K562 (cell line): ENCODE results near the gene FBXO4. TPM values are rescaled to one million over a fixed set of nuclear protein-coding genes. Genes with fewer than 3 reads are reported as not detected.

Experiments
- ARID2 ChIP-seq: fragments of 450-650 bp; IDR thresholded peaks from 2 replicates; pipeline ENCODE4 v1.6.1; 2017; ENCODE audit warnings: antibody characterized with exemption, mild to moderate bottlenecking
- ATF3 ChIP-seq, 2 experiments: fragments of 450-650 bp in 1 of 2; sonication (generic) in 1 of 2; formaldehyde crosslinking in 1 of 2; IDR thresholded peaks in 1 of 2; conservative IDR thresholded peaks in 1 of 2; 2 replicates each; pipeline versions ENCODE4 v1.6.1 to v1.8.1; 2016 to 2023; ENCODE audit warnings: mild to moderate bottlenecking in 2 of 2, moderate library complexity in 2 of 2, inconsistent platforms in 1 of 2, missing genetic modification reagents in 1 of 2
- E2F4 ChIP-seq: sonication (generic); formaldehyde crosslinking; IDR thresholded peaks from 2 replicates; pipeline ENCODE4 v1.8.0; 2022; ENCODE audit warnings: mild to moderate bottlenecking, low read depth, missing genetic modification reagents
- EHMT2 ChIP-seq: fragments of 450-650 bp; IDR thresholded peaks from 2 replicates; pipeline ENCODE4 v1.6.1; 2018; ENCODE audit warnings: antibody characterized with exemption
- MCM2 ChIP-seq: fragments of 450-650 bp; IDR thresholded peaks from 2 replicates; pipeline ENCODE4 v1.6.1; 2017; ENCODE audit warnings: low read depth, mild to moderate bottlenecking
- NFRKB ChIP-seq: fragments of 450-650 bp; IDR thresholded peaks from 2 replicates; pipeline ENCODE4 v1.6.1; 2016; ENCODE audit warnings: low read depth
- NR2F6 ChIP-seq: fragments of 450-650 bp; formaldehyde crosslinking; IDR thresholded peaks from 2 replicates; pipeline ENCODE4 v1.4.0; 2020; ENCODE audit warnings: mild to moderate bottlenecking
- NR4A1 ChIP-seq, 2 experiments: fragments of 250-450 bp in 1 of 2; fragments of 450-650 bp in 1 of 2; sonication (Bioruptor Pico) in 1 of 2; IDR thresholded peaks; 2 replicates each; pipeline versions ENCODE4 v1.4.0 to v1.6.1; 2016 to 2020; ENCODE audit warnings: mild to moderate bottlenecking in 2 of 2, missing compliant biosample characterization in 1 of 2, missing genetic modification characterization in 1 of 2, moderate library complexity in 1 of 2
- POLR2B ChIP-seq: fragments of 450-650 bp; IDR thresholded peaks from 2 replicates; pipeline ENCODE4 v1.6.1; 2018; ENCODE audit warnings: low read depth; ENCODE audit not compliant: partially characterized antibody
- RBBP5 ChIP-seq: fragments of 200-600 bp; sonication (generic); IDR thresholded peaks from 2 replicates; pipeline ENCODE4 v1.6.1; 2012; ENCODE audit warnings: borderline replicate concordance, mild to moderate bottlenecking, low read length, control low read depth, inconsistent platforms; ENCODE audit not compliant: insufficient read depth, poor library complexity, severe bottlenecking
- SMARCA4 ChIP-seq: fragments of 450-650 bp; IDR thresholded peaks from 2 replicates; pipeline ENCODE4 v1.6.1; 2016
- ZNF133 ChIP-seq: fragments of 250-450 bp; sonication (Bioruptor Pico); IDR thresholded peaks from 2 replicates; pipeline ENCODE4 v1.4.0; 2020; ENCODE audit warnings: mild to moderate bottlenecking
- ZNF165 ChIP-seq: fragments of 250-450 bp; sonication (Bioruptor Pico); IDR thresholded peaks from 2 replicates; pipeline ENCODE4 v1.4.0; 2020; ENCODE audit warnings: borderline replicate concordance
- ZNF311 ChIP-seq: fragments of 250-450 bp; sonication (Bioruptor Pico); IDR thresholded peaks from 2 replicates; pipeline ENCODE4 v1.4.0; 2020; ENCODE audit warnings: mild to moderate bottlenecking, moderate library complexity
- ZSCAN29 ChIP-seq: fragments of 450-650 bp; IDR thresholded peaks from 2 replicates; pipeline ENCODE4 v1.6.1; 2017
- polyA plus RNA-seq, 8 experiments: library from polyadenylated mRNA; depleted of rRNA in 4 of 8; stranded (reverse) in 5 of 8; unstranded in 3 of 8; fragments of >200 nt; fragmentation: Nextera tagmentation in 2 of 8; fragmentation: Illumina TruSeq in 1 of 8; extraction: Ambion mirVana in 2 of 8; extraction: Trizol in 1 of 8; gene quantifications; 2 replicates each; pipeline versions ENCODE4 v1.2.1 to v1.2.3, GENCODE V29; 2011 to 2014; ENCODE audit warnings: inconsistent platforms in 1 of 8, missing spikeins in 1 of 8
- total RNA-seq, 7 experiments: library from RNA; depleted of rRNA in 6 of 7; stranded (reverse); fragments of >200 nt in 6 of 7; fragmentation: Illumina TruSeq in 2 of 7; extraction: Trizol in 2 of 7; gene quantifications; 2 replicates each; pipeline versions ENCODE4 v1.2.1 to v1.2.3, GENCODE V29; 2011 to 2021; ENCODE audit warnings: low replicate concordance in 1 of 7
- TF ChIP-seq, protein P1 (sequence below): fragments of 250-450 bp; sonication (Bioruptor Pico); IDR thresholded peaks from 2 replicates; pipeline ENCODE4 v1.8.0; 2021; ENCODE audit warnings: moderate library complexity, mild to moderate bottlenecking, inconsistent platforms
- TF ChIP-seq, protein P2 (sequence below): fragments of 450-650 bp; IDR thresholded peaks from 2 replicates; pipeline ENCODE4 v1.6.1; 2017; ENCODE audit warnings: antibody characterized with exemption, mild to moderate bottlenecking
- TF ChIP-seq, protein P3 (sequence below): fragments of 250-450 bp; sonication (Bioruptor Pico); IDR thresholded peaks from 2 replicates; pipeline ENCODE4 v1.4.0; 2020

Gene FBXO4
- total and polyA plus RNA-seq, 9 of the 15 experiments (the other 6 are each of a cell fraction or from before 2014, with no cell fraction given): 5.9 to 33.4 (median 19.6) TPM

- peak; percentile 62 for TF ChIP-seq POLR2B
- 0 out of 2 replicates have a peak, but pooled peaks have one; percentile 35 for TF ChIP-seq ZNF311 (CRISPR knock-in tag)
- TF ChIP-seq ZNF133 (CRISPR knock-in tag): no peak
- TF ChIP-seq, protein P1, sequence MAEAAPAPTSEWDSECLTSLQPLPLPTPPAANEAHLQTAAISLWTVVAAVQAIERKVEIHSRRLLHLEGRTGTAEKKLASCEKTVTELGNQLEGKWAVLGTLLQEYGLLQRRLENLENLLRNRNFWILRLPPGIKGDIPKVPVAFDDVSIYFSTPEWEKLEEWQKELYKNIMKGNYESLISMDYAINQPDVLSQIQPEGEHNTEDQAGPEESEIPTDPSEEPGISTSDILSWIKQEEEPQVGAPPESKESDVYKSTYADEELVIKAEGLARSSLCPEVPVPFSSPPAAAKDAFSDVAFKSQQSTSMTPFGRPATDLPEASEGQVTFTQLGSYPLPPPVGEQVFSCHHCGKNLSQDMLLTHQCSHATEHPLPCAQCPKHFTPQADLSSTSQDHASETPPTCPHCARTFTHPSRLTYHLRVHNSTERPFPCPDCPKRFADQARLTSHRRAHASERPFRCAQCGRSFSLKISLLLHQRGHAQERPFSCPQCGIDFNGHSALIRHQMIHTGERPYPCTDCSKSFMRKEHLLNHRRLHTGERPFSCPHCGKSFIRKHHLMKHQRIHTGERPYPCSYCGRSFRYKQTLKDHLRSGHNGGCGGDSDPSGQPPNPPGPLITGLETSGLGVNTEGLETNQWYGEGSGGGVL: no peak
- peak; percentile 63; the same call in 1 of the 2 replicates for TF ChIP-seq EHMT2
- TF ChIP-seq, protein P2, sequence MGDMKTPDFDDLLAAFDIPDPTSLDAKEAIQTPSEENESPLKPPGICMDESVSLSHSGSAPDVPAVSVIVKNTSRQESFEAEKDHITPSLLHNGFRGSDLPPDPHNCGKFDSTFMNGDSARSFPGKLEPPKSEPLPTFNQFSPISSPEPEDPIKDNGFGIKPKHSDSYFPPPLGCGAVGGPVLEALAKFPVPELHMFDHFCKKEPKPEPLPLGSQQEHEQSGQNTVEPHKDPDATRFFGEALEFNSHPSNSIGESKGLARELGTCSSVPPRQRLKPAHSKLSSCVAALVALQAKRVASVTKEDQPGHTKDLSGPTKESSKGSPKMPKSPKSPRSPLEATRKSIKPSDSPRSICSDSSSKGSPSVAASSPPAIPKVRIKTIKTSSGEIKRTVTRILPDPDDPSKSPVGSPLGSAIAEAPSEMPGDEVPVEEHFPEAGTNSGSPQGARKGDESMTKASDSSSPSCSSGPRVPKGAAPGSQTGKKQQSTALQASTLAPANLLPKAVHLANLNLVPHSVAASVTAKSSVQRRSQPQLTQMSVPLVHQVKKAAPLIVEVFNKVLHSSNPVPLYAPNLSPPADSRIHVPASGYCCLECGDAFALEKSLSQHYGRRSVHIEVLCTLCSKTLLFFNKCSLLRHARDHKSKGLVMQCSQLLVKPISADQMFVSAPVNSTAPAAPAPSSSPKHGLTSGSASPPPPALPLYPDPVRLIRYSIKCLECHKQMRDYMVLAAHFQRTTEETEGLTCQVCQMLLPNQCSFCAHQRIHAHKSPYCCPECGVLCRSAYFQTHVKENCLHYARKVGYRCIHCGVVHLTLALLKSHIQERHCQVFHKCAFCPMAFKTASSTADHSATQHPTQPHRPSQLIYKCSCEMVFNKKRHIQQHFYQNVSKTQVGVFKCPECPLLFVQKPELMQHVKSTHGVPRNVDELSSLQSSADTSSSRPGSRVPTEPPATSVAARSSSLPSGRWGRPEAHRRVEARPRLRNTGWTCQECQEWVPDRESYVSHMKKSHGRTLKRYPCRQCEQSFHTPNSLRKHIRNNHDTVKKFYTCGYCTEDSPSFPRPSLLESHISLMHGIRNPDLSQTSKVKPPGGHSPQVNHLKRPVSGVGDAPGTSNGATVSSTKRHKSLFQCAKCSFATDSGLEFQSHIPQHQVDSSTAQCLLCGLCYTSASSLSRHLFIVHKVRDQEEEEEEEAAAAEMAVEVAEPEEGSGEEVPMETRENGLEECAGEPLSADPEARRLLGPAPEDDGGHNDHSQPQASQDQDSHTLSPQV: 0 out of 2 replicates have a peak, but pooled peaks have one; percentile 37
- TF ChIP-seq, protein P3, sequence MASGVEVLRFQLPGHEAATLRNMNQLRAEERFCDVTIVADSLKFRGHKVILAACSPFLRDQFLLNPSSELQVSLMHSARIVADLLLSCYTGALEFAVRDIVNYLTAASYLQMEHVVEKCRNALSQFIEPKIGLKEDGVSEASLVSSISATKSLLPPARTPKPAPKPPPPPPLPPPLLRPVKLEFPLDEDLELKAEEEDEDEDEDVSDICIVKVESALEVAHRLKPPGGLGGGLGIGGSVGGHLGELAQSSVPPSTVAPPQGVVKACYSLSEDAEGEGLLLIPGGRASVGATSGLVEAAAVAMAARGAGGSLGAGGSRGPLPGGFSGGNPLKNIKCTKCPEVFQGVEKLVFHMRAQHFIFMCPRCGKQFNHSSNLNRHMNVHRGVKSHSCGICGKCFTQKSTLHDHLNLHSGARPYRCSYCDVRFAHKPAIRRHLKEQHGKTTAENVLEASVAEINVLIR: no peak
- TF ChIP-seq RBBP5: no peak
- TF ChIP-seq NFRKB: 0 out of 2 replicates have a peak, but pooled peaks have one; percentile 7
- TF ChIP-seq MCM2: no peak
- peak; percentile 47; the same call in 1 of the 2 replicates for TF ChIP-seq ZSCAN29
- 0 out of 2 replicates have a peak, but pooled peaks have one; percentile 11 for TF ChIP-seq ARID2
- TF ChIP-seq ATF3 (IDR thresholded peaks at IDR 0.05): no peak
- no peak for TF ChIP-seq ATF3 (CRISPR knock-in tag; conservative IDR thresholded peaks at IDR 0.05)
- 0 out of 2 replicates have a peak, but pooled peaks have one; percentile 61 for TF ChIP-seq ZNF165
- TF ChIP-seq NR4A1 (CRISPR knock-in tag; IDR thresholded peaks at IDR 0.05): 0 out of 2 replicates have a peak, but pooled peaks have one; percentile 43
- no peak for TF ChIP-seq NR4A1 (tag; IDR thresholded peaks at IDR 0.05)
- TF ChIP-seq E2F4 (CRISPR knock-in tag): 0 out of 2 replicates have a peak, but pooled peaks have one; percentile 30
- TF ChIP-seq NR2F6: 0 out of 2 replicates have a peak, but pooled peaks have one; percentile 24
- TF ChIP-seq SMARCA4: 0 out of 2 replicates have a peak, but pooled peaks have one; percentile 34
These were observed 21.6 kb upstream of the FBXO4 start (continued) for GRCh38 chr5:41903382-41903891.
